ENCODE data around the gene SLC35F1.
"Not testable (repeated sequence)": the region's sequence is repeated elsewhere in the genome, so short reads cannot be mapped to it uniquely, and the experiment has no call there.

SLC35F1 gene

GRCh38 chr6:117974914-117975627, 68.0 kb downstream of the SLC35F1 start:
- DNase-seq (ENCODE audit: low spot score in 2 of 2) (no peak), ATAC-seq (replicated peaks; ENCODE audit: extremely low read depth, poor library complexity, severe bottlenecking) (no peak)
- Mint-ChIP-seq H3K9me3 (no peaks in the 10 kb centered on the region), H3K4me1 (no peaks in the 10 kb centered on the region), H3K27me3 (peaks cover 19% of the 10 kb centered on the region), H3K4me3 (no peak overlapping the region), H3K36me3 (ENCODE audit: insufficient read depth) (no peaks in the 10 kb centered on the region), H3K27ac (ENCODE audit: low read depth) (no peak overlapping the region)

GRCh38 chr6:117976030-117976651, 69.1 kb downstream of the SLC35F1 start:
- Mint-ChIP-seq H3K27me3 (peaks cover 21% of the 10 kb centered on the region), H3K9me3 (no peaks in the 10 kb centered on the region), H3K36me3 (ENCODE audit: insufficient read depth) (no peaks in the 10 kb centered on the region), H3K4me1 (no peaks in the 10 kb centered on the region), H3K27ac (ENCODE audit: low read depth) (no peak overlapping the region), H3K4me3 (no peak overlapping the region)
- ATAC-seq (replicated peaks; ENCODE audit: extremely low read depth, poor library complexity, severe bottlenecking): no peak
- no peak for DNase-seq (ENCODE audit: low spot score in 2 of 2)

GRCh38 chr6:117985916-117986315, 78.9 kb downstream of the SLC35F1 start:
- H3K9me3 Mint-ChIP-seq: no peaks in the 10 kb centered on the region
- ATAC-seq (replicated peaks; ENCODE audit: extremely low read depth, poor library complexity, severe bottlenecking) (no peak), DNase-seq (ENCODE audit: low spot score in 2 of 2) (no peak)
- no peak overlapping the region for H3K4me3 Mint-ChIP-seq
- H3K36me3 Mint-ChIP-seq (ENCODE audit: insufficient read depth): peaks cover 2% of the 10 kb centered on the region
- H3K27me3 Mint-ChIP-seq: peaks cover 36% of the 10 kb centered on the region
- H3K27ac Mint-ChIP-seq (ENCODE audit: low read depth): no peak overlapping the region
- H3K4me1 Mint-ChIP-seq: no peaks in the 10 kb centered on the region

- H3K4me3 Mint-ChIP-seq: no peak overlapping the region
- DNase-seq (ENCODE audit: low spot score in 2 of 2) (no peak), ATAC-seq (replicated peaks; ENCODE audit: extremely low read depth, poor library complexity, severe bottlenecking) (no peak)
- H3K4me1 Mint-ChIP-seq: no peaks in the 10 kb centered on the region
- no peak overlapping the region for H3K27ac Mint-ChIP-seq (ENCODE audit: low read depth)
- peaks cover 2% of the 10 kb centered on the region for H3K36me3 Mint-ChIP-seq (ENCODE audit: insufficient read depth)
- H3K9me3 Mint-ChIP-seq: no peaks in the 10 kb centered on the region
- peaks cover 32% of the 10 kb centered on the region for H3K27me3 Mint-ChIP-seq
Observed at GRCh38 chr6:117986396-117986795, 79.3 kb downstream of the SLC35F1 start.

- no peak for ATAC-seq (replicated peaks; ENCODE audit: extremely low read depth, poor library complexity, severe bottlenecking)
- H3K27ac Mint-ChIP-seq (ENCODE audit: low read depth): no peak overlapping the region
- H3K27me3 Mint-ChIP-seq: peaks cover 49% of the 10 kb centered on the region
Observed at GRCh38 chr6:117989086-117989485, 82.0 kb downstream of the SLC35F1 start.

GRCh38 chr6:117990151-117990550, 83.1 kb downstream of the SLC35F1 start:
- Mint-ChIP-seq H3K4me1 (no peaks in the 10 kb centered on the region), H3K4me3 (no peak overlapping the region), H3K36me3 (ENCODE audit: insufficient read depth) (peaks cover 2% of the 10 kb centered on the region), H3K27ac (ENCODE audit: low read depth) (no peak overlapping the region), H3K27me3 (peaks cover 60% of the 10 kb centered on the region), H3K9me3 (no peaks in the 10 kb centered on the region)
- ATAC-seq (replicated peaks; ENCODE audit: extremely low read depth, poor library complexity, severe bottlenecking) (no peak), DNase-seq (ENCODE audit: low spot score in 2 of 2) (no peak)

More at GRCh38 chr6:117989086-117989485, 82.0 kb downstream of the SLC35F1 start:
- DNase-seq (ENCODE audit: low spot score in 2 of 2): no peak
- no peaks in the 10 kb centered on the region for H3K4me1 Mint-ChIP-seq
- no peaks in the 10 kb centered on the region for H3K9me3 Mint-ChIP-seq
- H3K4me3 Mint-ChIP-seq: no peak overlapping the region
- peaks cover 2% of the 10 kb centered on the region for H3K36me3 Mint-ChIP-seq (ENCODE audit: insufficient read depth)

GRCh38 chr6:117992856-117993255, 85.8 kb downstream of the SLC35F1 start:
- peaks cover 55% of the 10 kb centered on the region for H3K27me3 Mint-ChIP-seq
- H3K9me3 Mint-ChIP-seq: no peaks in the 10 kb centered on the region
- no peak overlapping the region for H3K4me3 Mint-ChIP-seq
- no peaks in the 10 kb centered on the region for H3K4me1 Mint-ChIP-seq
- H3K36me3 Mint-ChIP-seq (ENCODE audit: insufficient read depth): peaks cover 2% of the 10 kb centered on the region
- ATAC-seq (replicated peaks; ENCODE audit: extremely low read depth, poor library complexity, severe bottlenecking) (no peak), DNase-seq (ENCODE audit: low spot score in 2 of 2) (no peak)
- no peak overlapping the region for H3K27ac Mint-ChIP-seq (ENCODE audit: low read depth)

- no peak for DNase-seq (ENCODE audit: low spot score in 2 of 2)
- Mint-ChIP-seq H3K27ac (ENCODE audit: low read depth) (no peak overlapping the region), H3K4me3 (no peak overlapping the region), H3K27me3 (peaks cover 42% of the 10 kb centered on the region), H3K4me1 (no peaks in the 10 kb centered on the region), H3K36me3 (ENCODE audit: insufficient read depth) (no peaks in the 10 kb centered on the region), H3K9me3 (no peaks in the 10 kb centered on the region)
- no peak for ATAC-seq (replicated peaks; ENCODE audit: extremely low read depth, poor library complexity, severe bottlenecking)
Observed at GRCh38 chr6:118012944-118013343, 105.9 kb downstream of the SLC35F1 start.

GRCh38 chr6:118016532-118016931, 109.5 kb downstream of the SLC35F1 start:
- DNase-seq (ENCODE audit: low spot score in 2 of 2) (no peak), ATAC-seq (replicated peaks; ENCODE audit: extremely low read depth, poor library complexity, severe bottlenecking) (no peak)

GRCh38 chr6:118017301-118017848, 110.3 kb downstream of the SLC35F1 start:
- Mint-ChIP-seq H3K36me3 (ENCODE audit: insufficient read depth) (no peaks in the 10 kb centered on the region), H3K9me3 (no peaks in the 10 kb centered on the region), H3K27ac (ENCODE audit: low read depth) (no peak overlapping the region), H3K4me3 (no peak overlapping the region), H3K4me1 (no peaks in the 10 kb centered on the region), H3K27me3 (peaks cover 29% of the 10 kb centered on the region)
- DNase-seq (ENCODE audit: low spot score in 2 of 2) (no peak), ATAC-seq (replicated peaks; ENCODE audit: extremely low read depth, poor library complexity, severe bottlenecking) (no peak)

More at GRCh38 chr6:118016532-118016931, 109.5 kb downstream of the SLC35F1 start:
- H3K4me3 Mint-ChIP-seq: no peak overlapping the region
- no peaks in the 10 kb centered on the region for H3K4me1 Mint-ChIP-seq
- peaks cover 29% of the 10 kb centered on the region for H3K27me3 Mint-ChIP-seq
- no peaks in the 10 kb centered on the region for H3K9me3 Mint-ChIP-seq
- H3K27ac Mint-ChIP-seq (ENCODE audit: low read depth): no peak overlapping the region
- H3K36me3 Mint-ChIP-seq (ENCODE audit: insufficient read depth): no peaks in the 10 kb centered on the region

- DNase-seq (ENCODE audit: low spot score in 2 of 2): no peak
- no peak for ATAC-seq (replicated peaks; ENCODE audit: extremely low read depth, poor library complexity, severe bottlenecking)
- Mint-ChIP-seq H3K27ac (ENCODE audit: low read depth) (no peak overlapping the region), H3K4me3 (no peak overlapping the region), H3K27me3 (peaks cover 25% of the 10 kb centered on the region), H3K4me1 (no peaks in the 10 kb centered on the region), H3K36me3 (ENCODE audit: insufficient read depth) (peaks cover 2% of the 10 kb centered on the region), H3K9me3 (no peaks in the 10 kb centered on the region)
Observed at GRCh38 chr6:118023771-118024170, 116.7 kb downstream of the SLC35F1 start.

- no peaks in the 10 kb centered on the region for H3K4me1 Mint-ChIP-seq
- ATAC-seq (replicated peaks; ENCODE audit: extremely low read depth, poor library complexity, severe bottlenecking) (no peak), DNase-seq (ENCODE audit: low spot score in 2 of 2) (no peak)
- H3K4me3 Mint-ChIP-seq: no peak overlapping the region
- no peaks in the 10 kb centered on the region for H3K9me3 Mint-ChIP-seq
- H3K27me3 Mint-ChIP-seq: peaks cover 9% of the 10 kb centered on the region
- no peak overlapping the region for H3K27ac Mint-ChIP-seq (ENCODE audit: low read depth)
- no peaks in the 10 kb centered on the region for H3K36me3 Mint-ChIP-seq (ENCODE audit: insufficient read depth)
Observed at GRCh38 chr6:118029967-118030366, 122.9 kb downstream of the SLC35F1 start.

- ATAC-seq (replicated peaks; ENCODE audit: extremely low read depth, poor library complexity, severe bottlenecking); H3K36me3 Mint-ChIP-seq (ENCODE audit: insufficient read depth); H3K4me3 Mint-ChIP-seq: not testable (repeated sequence)
Observed at GRCh38 chr6:118037479-118037878, 130.4 kb downstream of the SLC35F1 start.

More at GRCh38 chr6:118037479-118037878, 130.4 kb downstream of the SLC35F1 start:
- H3K4me1 Mint-ChIP-seq; H3K27ac Mint-ChIP-seq (ENCODE audit: low read depth); DNase-seq (ENCODE audit: low spot score in 2 of 2); H3K27me3 Mint-ChIP-seq; H3K9me3 Mint-ChIP-seq: not testable (repeated sequence)
